HepG2 (cell line): ENCODE data around the gene JPH4. TPM values are rescaled to one million over a fixed set of nuclear protein-coding genes. Genes with fewer than 3 reads are reported as not detected.

ENCODE experiments used
- CSRNP1 ChIP-seq: sonication (generic); formaldehyde crosslinking; IDR thresholded peaks from 2 replicates; pipeline ENCODE4 v1.8.1; 2023; ENCODE audit warnings: mild to moderate bottlenecking, missing genetic modification reagents
- HOXA3 ChIP-seq: sonication (generic); formaldehyde crosslinking; IDR thresholded peaks from 2 replicates; pipeline ENCODE4 v1.5.0; 2020; ENCODE audit warnings: missing genetic modification reagents
- KDM1A ChIP-seq: IDR thresholded peaks from 2 replicates; pipeline ENCODE4 v1.6.1; 2016; ENCODE audit warnings: missing compliant biosample characterization
- KDM3A ChIP-seq: IDR thresholded peaks from 2 replicates; pipeline ENCODE4 v1.6.1; 2018; ENCODE audit warnings: low read depth, missing compliant biosample characterization
- MED8 ChIP-seq: sonication (generic); formaldehyde crosslinking; IDR thresholded peaks from 2 replicates; pipeline ENCODE4 v1.8.1; 2023; ENCODE audit warnings: mild to moderate bottlenecking, missing genetic modification reagents; ENCODE audit not compliant: insufficient replicate concordance
- POLR2A ChIP-seq, 2 experiments: IDR thresholded peaks; 2 replicates each; pipeline ENCODE4 v1.6.1; 2011; ENCODE audit warnings: low read depth in 2 of 2, low read length in 2 of 2, mild to moderate bottlenecking in 1 of 2, moderate library complexity in 1 of 2; ENCODE audit not compliant: insufficient read depth in 1 of 2
- POLR2AphosphoS5 ChIP-seq: IDR thresholded peaks from 2 replicates; pipeline ENCODE4 v1.6.1; 2012; ENCODE audit warnings: low read depth, low read length
- RBM22 ChIP-seq: fragments of 200-400 bp; formaldehyde crosslinking; optimal IDR thresholded peaks from 2 replicates; pipeline ENCODE3; 2017; ENCODE audit warnings: mild to moderate bottlenecking, low read length, moderate library complexity
- TAF15 ChIP-seq: fragments of 200-400 bp; formaldehyde crosslinking; IDR thresholded peaks from one replicate; pipeline ENCODE4 v1.6.1; 2018; ENCODE audit warnings: mild to moderate bottlenecking, low read depth, low read length; ENCODE audit not compliant: poor library complexity, severe bottlenecking
- YY1 ChIP-seq: IDR thresholded peaks from 2 replicates; pipeline ENCODE4 v1.6.1; 2011; ENCODE audit warnings: low read length, low read depth, moderate library complexity, mild to moderate bottlenecking; ENCODE audit not compliant: insufficient read depth, insufficient replicate concordance
- ZHX2 ChIP-seq, 2 experiments: sonication (generic) in 1 of 2; formaldehyde crosslinking in 1 of 2; IDR thresholded peaks; 2 replicates each; pipeline versions ENCODE4 v1.6.1 to v1.9.0; 2014 to 2022; ENCODE audit warnings: antibody characterized with exemption in 1 of 2, borderline replicate concordance in 1 of 2, inconsistent platforms in 1 of 2, low read depth in 1 of 2, missing genetic modification reagents in 1 of 2
- ZIK1 ChIP-seq: sonication (generic); formaldehyde crosslinking; IDR thresholded peaks from 2 replicates; pipeline ENCODE4 v1.5.0; 2020; ENCODE audit warnings: mild to moderate bottlenecking, low read depth, missing genetic modification reagents, borderline replicate concordance
- ZNF264 ChIP-seq: sonication (generic); formaldehyde crosslinking; IDR thresholded peaks from 2 replicates; pipeline ENCODE4 v1.4.0; 2020; ENCODE audit warnings: missing genetic modification reagents
- ZNF570 ChIP-seq: sonication (generic); formaldehyde crosslinking; IDR thresholded peaks from 2 replicates; pipeline ENCODE4 v1.4.0; 2020; ENCODE audit warnings: mild to moderate bottlenecking, missing genetic modification reagents, borderline replicate concordance
- ZNF576 ChIP-seq: sonication (generic); formaldehyde crosslinking; IDR thresholded peaks from 2 replicates; pipeline ENCODE4 v1.4.0; 2020; ENCODE audit warnings: mild to moderate bottlenecking, missing genetic modification reagents
- polyA plus RNA-seq, 8 experiments: library from polyadenylated mRNA; depleted of rRNA in 3 of 8; stranded (reverse) in 7 of 8; unstranded in 1 of 8; fragments of >200 nt; fragmentation: Illumina TruSeq in 4 of 8; extraction: Trizol in 4 of 8; gene quantifications; 2 replicates each; pipeline versions ENCODE4 v1.2.1 to v1.2.3, GENCODE V29; 2011 to 2016; ENCODE audit warnings: low read depth in 4 of 8, missing spikeins in 1 of 8, mixed read lengths in 1 of 8; ENCODE audit not compliant: insufficient read depth in 1 of 8
- total RNA-seq, 5 experiments: library from RNA; depleted of rRNA; stranded (reverse); fragments of >200 nt; fragmentation: Illumina TruSeq; extraction: Trizol; gene quantifications; 2 replicates each; pipeline ENCODE4 v1.2.3, GENCODE V29; 2016; ENCODE audit warnings: low read depth in 1 of 5
- TF ChIP-seq, protein P1 (sequence below): sonication (generic); formaldehyde crosslinking; IDR thresholded peaks from 2 replicates; pipeline ENCODE4 v1.4.0; 2020; ENCODE audit warnings: missing genetic modification reagents

JPH4 gene
- total and polyA plus RNA-seq, 2 of the 13 experiments (the other 11 are each of a cell fraction or from before 2014, with no cell fraction given), result 0.08 to 0.22 TPM

GRCh38 chr14:23582906-23583760 lies 4.5 kb upstream of the JPH4 start (continued):
- TF ChIP-seq ZHX2 (IDR thresholded peaks at IDR 0.05; ENCODE audit: low read depth) (0 out of 2 replicates have a peak, but pooled peaks have one; percentile 17), ZHX2 (CRISPR knock-in tag; IDR thresholded peaks at IDR 0.05; ENCODE audit: borderline replicate concordance) (no peak; the same call in 1 of the 2 replicates), ZNF576 (CRISPR knock-in tag) (no peak), YY1 (no peak), CSRNP1 (CRISPR knock-in tag) (peak; percentile 24; the same call in 1 of the 2 replicates), TAF15 (peak; percentile 87), KDM3A (0 out of 2 replicates have a peak, but pooled peaks have one; percentile 12), HOXA3 (CRISPR knock-in tag) (peak; percentile 70; the same call in 1 of the 2 replicates), RBM22 (peak; percentile 97), ZIK1 (CRISPR knock-in tag) (0 out of 2 replicates have a peak, but pooled peaks have one; percentile 7), POLR2AphosphoS5 (peak; percentile 69; the same call in 1 of the 2 replicates), ZNF264 (CRISPR knock-in tag) (no peak), MED8 (peak; percentile 87), KDM1A (peak; percentile 9; the same call in 1 of the 2 replicates), ZNF570 (CRISPR knock-in tag) (0 out of 2 replicates have a peak, but pooled peaks have one; percentile 24), POLR2A (IDR thresholded peaks at IDR 0.05; ENCODE audit: insufficient read depth in 1 of 2, low read depth in 2 of 2, low read length in 2 of 2) (peak in 1 of 2 experiments; percentile 95; a peak in 2 of 4 replicates)
- TF ChIP-seq, protein P1, sequence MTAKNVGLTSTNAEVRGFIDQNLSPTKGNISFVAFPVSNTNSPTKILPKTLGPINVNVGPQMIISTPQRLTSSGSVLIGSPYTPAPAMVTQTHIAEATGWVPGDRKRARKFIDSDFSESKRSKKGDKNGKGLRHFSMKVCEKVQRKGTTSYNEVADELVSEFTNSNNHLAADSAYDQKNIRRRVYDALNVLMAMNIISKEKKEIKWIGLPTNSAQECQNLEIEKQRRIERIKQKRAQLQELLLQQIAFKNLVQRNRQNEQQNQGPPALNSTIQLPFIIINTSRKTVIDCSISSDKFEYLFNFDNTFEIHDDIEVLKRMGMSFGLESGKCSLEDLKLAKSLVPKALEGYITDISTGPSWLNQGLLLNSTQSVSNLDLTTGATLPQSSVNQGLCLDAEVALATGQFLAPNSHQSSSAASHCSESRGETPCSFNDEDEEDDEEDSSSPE (CRISPR knock-in tag), result peak; percentile 4; the same call in 1 of the 2 replicates
